NCI-H146 (cell line): Measurements from ENCODE around the gene DGKQ.

Source experiments
- DNase-seq: peaks from one replicate; lab custom pipeline; 2025; lab: John Stamatoyannopoulos, UW

Gene DGKQ

GRCh38 chr4:972651-973424, 531 bp downstream of the DGKQ start:
- DNase-seq = no peak

DNA sequence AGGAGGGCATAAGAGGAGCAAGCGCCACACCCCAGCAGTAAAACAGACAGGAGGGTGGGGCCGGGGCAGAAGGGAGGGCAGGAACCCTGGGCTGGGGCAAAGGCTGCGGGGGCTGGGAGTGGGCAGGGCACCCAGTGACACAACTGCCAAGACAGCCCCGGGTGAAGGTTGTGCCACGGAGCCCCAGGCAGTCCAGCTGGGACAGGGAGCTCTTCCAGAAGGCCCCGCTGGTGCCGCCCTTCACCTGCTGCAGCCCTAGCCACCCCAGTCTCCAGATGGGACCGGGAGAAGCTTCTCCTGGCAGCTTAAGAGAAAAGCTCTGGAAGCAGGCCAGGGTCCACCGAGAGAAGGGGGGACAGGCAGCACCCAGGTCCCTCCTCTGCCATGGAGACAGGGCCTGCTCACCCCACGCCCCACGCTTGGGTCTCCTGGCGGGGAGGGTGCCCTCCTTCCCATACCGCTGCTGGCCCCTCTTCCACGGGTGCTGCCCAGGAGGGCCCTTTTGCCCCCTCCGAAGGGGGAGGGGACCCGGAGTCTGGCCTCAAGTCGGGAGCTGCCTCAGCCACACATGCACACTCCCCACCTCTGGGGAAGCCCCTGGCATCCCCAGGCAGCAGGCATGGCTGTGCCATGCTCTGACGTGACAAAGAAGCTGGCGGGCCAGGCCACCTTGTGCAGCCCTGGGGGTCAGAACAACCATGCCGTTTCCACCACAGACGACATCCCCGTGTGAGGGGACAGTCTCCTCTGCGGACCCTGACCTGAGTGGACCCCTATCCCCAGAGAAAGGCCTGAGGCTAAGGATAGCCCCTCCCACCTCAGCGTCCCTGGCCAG, 1.5 kb downstream of the DGKQ start:
- DNase-seq = no peak

DNA sequence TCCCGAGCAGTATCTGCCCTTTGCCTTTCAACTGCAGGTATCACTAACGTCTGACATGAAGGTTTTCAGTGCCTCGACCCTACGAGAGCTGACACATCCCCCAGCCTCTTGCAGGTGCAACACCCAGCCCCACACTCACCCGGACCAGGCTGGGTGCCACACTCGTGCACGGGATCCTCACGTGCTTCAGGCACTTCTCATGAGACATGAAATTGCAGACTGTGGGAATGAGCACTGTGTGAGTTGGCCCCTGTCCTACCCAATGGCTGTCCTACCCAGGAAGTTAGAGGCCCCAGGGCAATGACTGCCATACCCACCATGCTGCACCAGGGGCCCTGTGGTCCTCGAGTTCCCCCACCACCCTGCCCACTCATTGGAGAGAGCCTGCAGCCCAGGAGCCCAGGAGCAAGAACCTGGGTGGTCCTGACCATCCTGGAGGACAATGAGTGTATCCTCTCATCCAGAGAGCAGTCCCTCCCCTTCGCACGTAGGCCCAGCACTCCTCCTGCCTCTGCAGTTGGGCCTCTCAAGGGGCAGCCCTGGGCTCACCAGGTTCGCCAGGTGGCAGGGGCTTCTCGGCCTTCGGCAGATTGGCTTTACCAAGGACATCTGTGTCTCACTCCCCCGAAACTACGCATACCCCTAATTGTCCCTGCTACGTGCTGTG, 2.4 kb downstream of the DGKQ start:
- no peak for DNase-seq

GRCh38 chr4:970046-970745, 3.2 kb downstream of the DGKQ start:
- DNase-seq = no peak

DNA sequence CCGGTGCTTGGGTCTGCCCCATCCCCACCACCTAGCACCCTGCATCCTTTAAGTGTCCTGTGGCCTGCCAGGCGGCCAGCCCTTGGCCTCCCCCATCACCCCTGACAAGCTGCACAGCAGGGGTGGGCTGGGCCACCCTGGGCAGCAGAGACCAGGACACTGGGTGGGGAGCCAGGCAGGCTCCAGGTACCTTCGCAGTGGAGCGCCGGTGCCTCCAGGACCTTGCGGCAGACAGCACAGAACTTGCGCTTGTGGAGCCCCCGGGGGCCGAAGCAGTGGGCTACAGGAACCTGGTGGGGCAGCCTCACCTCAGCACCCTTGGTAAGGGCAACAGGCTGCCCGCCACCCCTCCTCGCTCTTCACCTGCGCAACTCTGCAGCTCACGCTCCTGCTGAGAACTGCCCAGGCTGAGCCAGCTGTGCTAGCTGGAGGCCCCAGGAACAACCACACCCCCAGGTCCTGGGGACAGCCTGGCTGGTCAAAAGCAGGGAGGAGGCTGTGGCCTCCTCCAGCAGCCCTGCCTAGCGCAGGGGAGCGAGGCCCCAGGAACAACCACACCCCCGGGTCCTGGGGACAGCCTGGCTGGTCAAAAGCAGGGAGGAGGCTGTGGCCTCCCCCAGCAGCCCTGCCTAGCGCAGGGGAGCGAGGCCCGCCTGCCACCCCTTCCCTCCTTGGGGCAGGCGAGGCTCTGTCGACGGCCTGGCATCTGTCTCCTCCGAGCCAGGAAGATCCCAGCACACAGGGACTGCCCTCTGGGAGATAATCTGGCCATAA, 4.6 kb downstream of the DGKQ start:
- DNase-seq = peak; percentile 54

DNA sequence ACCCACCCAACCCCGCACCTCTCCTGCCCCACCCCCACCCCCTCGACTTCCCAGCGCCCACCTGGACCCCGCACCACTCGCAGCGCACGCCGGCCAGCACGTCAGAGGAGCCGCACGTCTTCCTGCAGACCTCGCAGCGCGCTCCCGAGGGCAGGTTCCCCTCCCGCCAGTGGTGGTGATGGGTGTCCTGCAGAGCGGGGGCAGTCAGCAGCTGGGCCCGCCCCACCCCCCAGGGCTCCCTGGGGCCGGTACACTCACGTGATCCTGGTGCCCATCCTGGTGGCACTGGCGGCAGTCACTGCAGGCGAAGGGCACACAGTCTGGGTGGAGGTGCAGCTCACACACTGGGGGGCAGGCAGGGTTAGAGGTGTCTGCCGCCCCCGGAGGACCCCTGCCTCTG, 5.1 kb downstream of the DGKQ start:
- DNase-seq = peak; percentile 35

GRCh38 chr4:967113-968104, 6.0 kb downstream of the DGKQ start:
- DNase-seq = no peak

DNA sequence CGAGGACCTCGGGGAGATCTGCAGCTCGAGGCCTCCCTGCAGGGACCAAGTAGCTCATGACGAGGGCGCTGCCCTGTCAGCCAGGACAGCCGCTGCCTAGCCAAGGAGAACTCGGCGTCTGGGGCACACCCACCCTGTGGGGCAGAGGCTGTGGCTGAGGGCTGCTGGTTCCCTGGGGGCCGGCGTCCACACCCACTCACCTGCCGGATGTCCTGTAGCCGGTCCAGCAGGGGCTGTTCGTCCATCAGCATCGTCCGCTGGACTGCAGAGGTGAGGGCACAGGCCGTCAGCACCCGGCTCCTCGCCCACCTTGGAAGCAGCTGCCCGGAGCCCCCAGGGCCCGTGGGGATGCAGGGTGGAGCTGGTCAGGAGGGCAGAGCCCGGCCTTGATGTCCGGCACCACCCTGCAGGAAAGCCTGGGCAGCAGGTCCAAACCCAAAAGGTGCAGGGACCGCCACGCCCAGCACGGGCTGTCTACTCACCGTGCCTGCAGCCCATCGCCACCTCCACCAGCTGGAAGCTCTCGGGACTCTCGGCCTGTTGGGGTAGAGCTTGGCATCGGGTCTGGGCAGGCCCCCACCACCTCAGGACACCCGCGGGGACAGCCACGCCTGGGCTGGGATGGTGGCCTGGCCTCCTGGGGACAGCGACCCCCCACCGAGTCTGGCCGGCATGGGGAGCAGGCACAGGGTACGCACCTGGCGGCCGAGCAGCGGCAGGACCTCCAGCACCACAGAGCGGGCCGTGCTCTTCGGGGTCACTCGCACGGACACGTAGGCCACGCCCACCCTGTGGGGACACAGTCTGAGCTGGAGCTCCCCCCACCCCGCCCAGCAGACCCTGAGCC, 6.9 kb downstream of the DGKQ start:
- DNase-seq = no peak

DNA sequence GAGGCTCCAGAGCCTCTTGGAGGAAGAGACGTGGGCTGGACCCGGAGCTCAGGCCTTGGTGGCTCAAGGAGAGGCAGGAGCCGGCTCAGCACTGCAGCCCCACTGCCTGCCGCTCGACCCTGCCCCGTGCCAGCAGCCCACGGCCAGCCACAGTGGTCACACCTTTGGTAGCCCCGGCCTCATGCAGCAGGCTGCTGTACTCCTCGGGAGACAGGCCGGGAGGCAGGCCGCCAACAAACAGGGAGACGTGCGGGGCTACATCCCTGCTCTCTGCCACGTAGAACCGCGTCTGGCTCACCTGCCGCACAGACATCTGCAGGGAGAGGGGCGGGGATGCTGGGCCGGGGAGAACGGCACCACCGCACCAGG, 7.6 kb downstream of the DGKQ start:
- no peak for DNase-seq

- no peak for DNase-seq
Observed at GRCh38 chr4:965048-965765, 8.2 kb downstream of the DGKQ start.

GRCh38 chr4:964346-965025, 8.9 kb downstream of the DGKQ start:
- DNase-seq = no peak

DNA sequence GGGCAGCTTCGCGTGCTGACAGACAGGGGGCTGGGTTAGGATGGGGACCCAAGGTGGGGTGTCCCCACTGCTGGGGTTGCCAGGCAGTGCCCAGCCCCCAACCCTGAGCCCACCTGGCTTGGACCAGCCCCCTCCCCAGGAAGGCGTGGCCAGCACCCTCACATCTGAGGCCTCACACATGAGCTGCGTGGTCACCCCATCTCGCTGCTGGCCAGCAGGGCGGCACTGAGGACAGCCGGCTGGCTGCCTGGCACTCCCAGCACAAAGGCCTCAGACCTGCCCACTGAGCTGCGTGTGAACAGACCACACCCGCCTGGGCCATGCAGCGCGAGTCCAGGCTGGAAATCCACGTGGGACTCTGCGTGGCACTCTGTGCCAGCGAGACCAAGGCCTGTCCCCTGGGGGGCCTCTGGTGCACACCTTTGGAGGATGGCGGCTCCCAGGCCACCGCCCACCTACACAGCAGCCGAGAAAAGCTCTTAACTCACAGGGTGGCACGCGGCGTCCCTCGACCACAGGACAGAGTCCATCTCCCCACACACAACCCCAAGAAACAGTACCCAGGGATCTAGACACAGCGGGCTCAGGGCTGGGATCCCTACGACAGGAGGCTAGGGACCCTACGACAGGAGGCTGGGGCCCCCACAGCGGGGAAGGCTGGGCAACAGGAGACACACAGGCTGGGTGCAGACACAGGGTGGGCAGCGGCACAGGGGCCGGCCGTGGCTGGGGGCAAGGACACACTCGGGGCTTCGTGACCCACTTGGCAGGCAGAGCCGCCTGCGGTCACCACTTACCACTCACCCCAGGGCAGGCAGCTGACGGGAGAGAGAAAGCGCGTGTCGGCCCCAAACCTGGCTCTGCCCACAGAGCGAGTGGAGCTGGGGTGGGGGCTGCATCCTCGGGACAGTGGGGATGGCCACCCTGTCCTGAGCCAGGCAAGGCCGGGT, 9.8 kb downstream of the DGKQ start:
- DNase-seq = no peak

- DNase-seq = peak; percentile 60
Observed at GRCh38 chr4:962231-963208, 10.8 kb downstream of the DGKQ start.

DNA sequence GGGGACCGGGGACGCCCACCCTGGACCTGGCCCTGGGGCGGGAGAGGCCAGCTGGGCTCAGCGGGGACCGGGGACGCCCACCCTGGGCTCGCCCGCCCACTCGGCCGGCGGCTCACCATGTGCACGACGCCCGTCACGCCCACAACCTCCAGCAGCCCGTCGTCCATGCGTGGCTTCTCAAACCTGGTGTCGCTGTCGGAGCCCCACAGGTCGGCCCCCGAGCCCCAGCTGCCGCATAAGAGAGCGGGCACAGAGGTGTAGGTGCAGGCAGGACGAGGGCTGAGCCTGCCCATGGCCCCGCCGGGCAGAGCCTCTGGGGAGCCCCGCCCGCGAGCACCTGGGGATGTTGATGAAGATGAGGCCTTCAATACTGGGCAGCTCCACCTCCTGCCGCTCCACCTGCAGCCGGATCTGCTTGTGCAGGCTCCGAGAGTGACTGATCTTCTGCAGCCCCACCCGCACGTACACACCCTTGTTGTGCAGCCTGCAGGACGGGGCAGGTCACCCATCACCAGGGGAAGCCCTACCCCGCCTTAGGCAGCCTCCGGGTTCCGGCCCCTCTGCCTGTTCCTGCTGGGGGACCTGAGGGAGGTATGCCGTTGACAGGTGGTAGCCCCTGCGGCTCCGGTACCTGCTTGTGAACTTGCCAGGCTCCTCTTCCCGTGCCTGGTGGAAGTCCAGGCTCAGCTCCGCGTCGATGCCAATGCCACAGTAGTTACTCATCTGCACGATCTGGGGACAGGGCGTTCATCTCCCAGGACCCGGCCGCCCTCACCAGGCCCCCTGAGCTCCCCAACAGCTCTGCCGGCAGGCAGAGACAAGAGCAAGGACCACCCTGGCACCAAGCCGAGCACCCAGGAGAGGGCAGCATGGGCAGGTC, 11.8 kb downstream of the DGKQ start:
- DNase-seq = peak; percentile 41
